Mesangial cell (primary cell): ENCODE data around the gene ASPHD2. TPM values are rescaled to one million over a fixed set of nuclear protein-coding genes. Genes with fewer than 3 reads are reported as not detected.

ENCODE experiments used
- total RNA-seq: library from RNA; depleted of rRNA; stranded (reverse); fragments of >200 nt; gene quantifications from 2 replicates; pipeline ENCODE4 v1.2.3, GENCODE V29; 2015

The ASPHD2 gene
- total RNA-seq, result 4.3 and 6.5 TPM in 2 replicates

GRCh38 chr22:26428515-26429457 lies at the start of gene ASPHD2:
Gene ASPHD2 (plus strand): TSS chr22:26429260. CDS start chr22:26433616, 4,356 bp downstream.

GRCh38 chr22:26483439-26484359 lies 54.6 kb downstream of the ASPHD2 start, which contains the start of the genes HPS4 and SRRD:
Gene HPS4 (minus strand): TSS chr22:26483783. CDS start chr22:26481762, 2,021 bp downstream.
Gene SRRD (plus strand): TSS chr22:26483877. CDS start chr22:26483891, 14 bp downstream.

Other genes starting within 250 kb of the ASPHD2 start
- gene HPS4, start 54.5 kb downstream of the ASPHD2 start, total RNA-seq, result 28.4 and 28.7 TPM in 2 replicates
- gene SRRD, start 54.6 kb downstream of the ASPHD2 start, total RNA-seq, result 11.0 and 20.2 TPM in 2 replicates
- gene TFIP11, start 83.2 kb downstream of the ASPHD2 start, total RNA-seq, result 18.3 and 21.7 TPM in 2 replicates
- 21.9 and 26.2 TPM in 2 replicates for gene TPST2, start 160.9 kb downstream of the ASPHD2 start, total RNA-seq
- gene CRYBB1, start 188.8 kb downstream of the ASPHD2 start, total RNA-seq, result not detected in 2 replicates
- gene CRYBA4, start 192.7 kb downstream of the ASPHD2 start, total RNA-seq, result not detected in 2 replicates
- gene MIAT, start 228.3 kb downstream of the ASPHD2 start, total RNA-seq, result under 0.01 and 2.3 TPM in 2 replicates